ENCODE data around the gene TTN.

Gene TTN

GRCh38 chr2:178807227-178808008 lies at the start of gene TTN:
TTN (minus strand) TSS chr2:178807423; CDS start chr2:178804642, 2,781 bp downstream.
- H3K9me3 Mint-ChIP-seq, result no peaks in the 10 kb centered on the region
- peaks cover 11% of the 10 kb centered on the region for H3K36me3 Mint-ChIP-seq
- H3K27me3 Mint-ChIP-seq, result no peaks in the 10 kb centered on the region
- H3K27ac Mint-ChIP-seq, result no peak within 1 kb of the TSS
- no peak within 1 kb of the TSS for H3K4me3 Mint-ChIP-seq
- H3K4me1 Mint-ChIP-seq, result no peaks in the 10 kb centered on the region

- H3K36me3 Mint-ChIP-seq, result peaks cover 25% of the 10 kb centered on the region
- H3K9me3 Mint-ChIP-seq, result no peaks in the 10 kb centered on the region
- H3K4me1 Mint-ChIP-seq, result no peaks in the 10 kb centered on the region
- no peak overlapping the region for H3K27ac Mint-ChIP-seq
- H3K4me3 Mint-ChIP-seq, result no peak overlapping the region
- H3K27me3 Mint-ChIP-seq, result no peaks in the 10 kb centered on the region
Observed at GRCh38 chr2:178855151-178855550, 47.9 kb upstream of the TTN start.

- H3K27ac Mint-ChIP-seq, result no peak overlapping the region
- no peaks in the 10 kb centered on the region for H3K4me1 Mint-ChIP-seq
- no peak overlapping the region for H3K4me3 Mint-ChIP-seq
- H3K36me3 Mint-ChIP-seq, result peaks cover 41% of the 10 kb centered on the region
- no peaks in the 10 kb centered on the region for H3K27me3 Mint-ChIP-seq
- no peaks in the 10 kb centered on the region for H3K9me3 Mint-ChIP-seq
Observed at GRCh38 chr2:178848335-178848734, 41.1 kb upstream of the TTN start.

- Mint-ChIP-seq H3K9me3 (no peaks in the 10 kb centered on the region), H3K36me3 (peaks cover 32% of the 10 kb centered on the region), H3K27ac (no peak overlapping the region), H3K4me3 (no peak overlapping the region), H3K27me3 (no peaks in the 10 kb centered on the region), H3K4me1 (no peaks in the 10 kb centered on the region)
Observed at GRCh38 chr2:178846458-178846802, 39.2 kb upstream of the TTN start.

GRCh38 chr2:178845566-178846457 lies 38.6 kb upstream of the TTN start:
- H3K27me3 Mint-ChIP-seq, result no peaks in the 10 kb centered on the region
- H3K27ac Mint-ChIP-seq, result no peak overlapping the region
- H3K4me1 Mint-ChIP-seq, result no peaks in the 10 kb centered on the region
- peaks cover 30% of the 10 kb centered on the region for H3K36me3 Mint-ChIP-seq
- no peak overlapping the region for H3K4me3 Mint-ChIP-seq
- no peaks in the 10 kb centered on the region for H3K9me3 Mint-ChIP-seq

GRCh38 chr2:178844701-178845100 lies 37.5 kb upstream of the TTN start:
- Mint-ChIP-seq H3K4me3 (no peak overlapping the region), H3K4me1 (no peaks in the 10 kb centered on the region), H3K9me3 (no peaks in the 10 kb centered on the region), H3K27ac (no peak overlapping the region), H3K27me3 (no peaks in the 10 kb centered on the region), H3K36me3 (peaks cover 30% of the 10 kb centered on the region)

GRCh38 chr2:178844269-178844668 lies 37.0 kb upstream of the TTN start:
- H3K4me1 Mint-ChIP-seq, result no peaks in the 10 kb centered on the region

GRCh38 chr2:178843697-178844096 lies 36.5 kb upstream of the TTN start:
- H3K4me3 Mint-ChIP-seq, result no peak overlapping the region
- H3K27me3 Mint-ChIP-seq, result no peaks in the 10 kb centered on the region
- peaks cover 26% of the 10 kb centered on the region for H3K36me3 Mint-ChIP-seq
- no peaks in the 10 kb centered on the region for H3K4me1 Mint-ChIP-seq
- H3K9me3 Mint-ChIP-seq, result no peaks in the 10 kb centered on the region
- no peak overlapping the region for H3K27ac Mint-ChIP-seq

More at GRCh38 chr2:178844269-178844668, 37.0 kb upstream of the TTN start:
- H3K27ac Mint-ChIP-seq, result no peak overlapping the region
- H3K36me3 Mint-ChIP-seq, result peaks cover 26% of the 10 kb centered on the region
- H3K27me3 Mint-ChIP-seq, result no peaks in the 10 kb centered on the region
- no peak overlapping the region for H3K4me3 Mint-ChIP-seq
- H3K9me3 Mint-ChIP-seq, result no peaks in the 10 kb centered on the region

GRCh38 chr2:178836807-178837206 lies 29.6 kb upstream of the TTN start:
- Mint-ChIP-seq H3K27me3 (no peaks in the 10 kb centered on the region), H3K4me1 (no peaks in the 10 kb centered on the region), H3K4me3 (no peak overlapping the region), H3K27ac (no peak overlapping the region), H3K36me3 (peaks cover 21% of the 10 kb centered on the region), H3K9me3 (no peaks in the 10 kb centered on the region)

GRCh38 chr2:178834086-178834485 lies 26.9 kb upstream of the TTN start:
- Mint-ChIP-seq H3K36me3 (peaks cover 19% of the 10 kb centered on the region), H3K4me3 (no peak overlapping the region), H3K9me3 (no peaks in the 10 kb centered on the region), H3K27me3 (no peaks in the 10 kb centered on the region), H3K4me1 (peaks cover 18% of the 10 kb centered on the region), H3K27ac (no peak overlapping the region)

- H3K36me3 Mint-ChIP-seq, result peaks cover 16% of the 10 kb centered on the region
- H3K27me3 Mint-ChIP-seq, result no peaks in the 10 kb centered on the region
- H3K9me3 Mint-ChIP-seq, result no peaks in the 10 kb centered on the region
- no peak overlapping the region for H3K4me3 Mint-ChIP-seq
- peaks cover 21% of the 10 kb centered on the region for H3K4me1 Mint-ChIP-seq
- no peak overlapping the region for H3K27ac Mint-ChIP-seq
Observed at GRCh38 chr2:178833382-178833781, 26.2 kb upstream of the TTN start.

GRCh38 chr2:178830451-178830850 lies 23.2 kb upstream of the TTN start:
- Mint-ChIP-seq H3K27ac (no peak overlapping the region), H3K27me3 (no peaks in the 10 kb centered on the region), H3K4me1 (peaks cover 21% of the 10 kb centered on the region), H3K4me3 (no peak overlapping the region), H3K36me3 (peaks cover 20% of the 10 kb centered on the region), H3K9me3 (no peaks in the 10 kb centered on the region)

GRCh38 chr2:178829981-178830380 lies 22.8 kb upstream of the TTN start:
- Mint-ChIP-seq H3K4me3 (no peak overlapping the region), H3K27me3 (no peaks in the 10 kb centered on the region), H3K27ac (no peak overlapping the region), H3K36me3 (peaks cover 20% of the 10 kb centered on the region), H3K9me3 (no peaks in the 10 kb centered on the region), H3K4me1 (peaks cover 21% of the 10 kb centered on the region)

GRCh38 chr2:178829299-178829960 lies 22.2 kb upstream of the TTN start:
- Mint-ChIP-seq H3K9me3 (no peaks in the 10 kb centered on the region), H3K27me3 (no peaks in the 10 kb centered on the region), H3K4me1 (peaks cover 21% of the 10 kb centered on the region), H3K36me3 (peaks cover 20% of the 10 kb centered on the region), H3K4me3 (peak overlapping the region; percentile 34), H3K27ac (no peak overlapping the region)

- H3K27me3 Mint-ChIP-seq, result no peaks in the 10 kb centered on the region
- no peak overlapping the region for H3K4me3 Mint-ChIP-seq
- no peak overlapping the region for H3K27ac Mint-ChIP-seq
- peaks cover 20% of the 10 kb centered on the region for H3K36me3 Mint-ChIP-seq
- H3K9me3 Mint-ChIP-seq, result no peaks in the 10 kb centered on the region
- peaks cover 21% of the 10 kb centered on the region for H3K4me1 Mint-ChIP-seq
Observed at GRCh38 chr2:178828486-178828881, 21.3 kb upstream of the TTN start.
